NOMO-1 treated with dmso at 0.1 percent for 144 hours (cell line): ENCODE data around the gene MACROD1.

ENCODE experiments used
- DNase-seq: peaks from one replicate; lab custom pipeline; 2025; ENCODE audit not compliant: unreplicated experiment; lab: John Stamatoyannopoulos, UW

The MACROD1 gene

GRCh38 chr11:64114231-64114630 lies 51.7 kb downstream of the MACROD1 start:
- DNase-seq: no peak

- no peak for DNase-seq
These were observed 52.5 kb downstream of the MACROD1 start for GRCh38 chr11:64113462-64113780.

GRCh38 chr11:64112771-64113461 lies 53.0 kb downstream of the MACROD1 start:
- no peak for DNase-seq

GRCh38 chr11:64110465-64111375 lies 55.2 kb downstream of the MACROD1 start:
- DNase-seq: no peak

GRCh38 chr11:64109332-64109731 lies 56.6 kb downstream of the MACROD1 start:
- no peak for DNase-seq

GRCh38 chr11:64107303-64107702 lies 58.6 kb downstream of the MACROD1 start:
- DNase-seq: no peak

- no peak for DNase-seq
These were observed 61.3 kb downstream of the MACROD1 start for GRCh38 chr11:64104632-64105031.

- DNase-seq: no peak
These were observed 62.5 kb downstream of the MACROD1 start for GRCh38 chr11:64103277-64103985.

- no peak for DNase-seq
These were observed 63.7 kb downstream of the MACROD1 start for GRCh38 chr11:64102005-64102738.

- DNase-seq: no peak
These were observed 64.5 kb downstream of the MACROD1 start for GRCh38 chr11:64101461-64101860.

GRCh38 chr11:64100782-64101353 lies 65.0 kb downstream of the MACROD1 start:
- DNase-seq: no peak

- DNase-seq: no peak
These were observed 65.6 kb downstream of the MACROD1 start for GRCh38 chr11:64100360-64100759.

GRCh38 chr11:64099436-64099835 lies 66.5 kb downstream of the MACROD1 start:
- DNase-seq: no peak

- no peak for DNase-seq
These were observed 67.5 kb downstream of the MACROD1 start for GRCh38 chr11:64098318-64098831.

- DNase-seq: no peak
These were observed 68.2 kb downstream of the MACROD1 start for GRCh38 chr11:64097468-64098317.

- DNase-seq: no peak
These were observed 69.1 kb downstream of the MACROD1 start for GRCh38 chr11:64096835-64097234.

- no peak for DNase-seq
These were observed 70.0 kb downstream of the MACROD1 start for GRCh38 chr11:64095949-64096348.

GRCh38 chr11:64095273-64095817 lies 70.6 kb downstream of the MACROD1 start:
- no peak for DNase-seq
